Activated naive CD8-positive, alpha-beta T cell (primary cell): Measurements from ENCODE around the gene COQ8B.
A peak's percentile ranks its signal among the peaks of the same experiment; 100 is the strongest.

Source experiments
- H3K27ac Mint-ChIP-seq: one replicate; pipeline ENCODE4 v1.8.0; 2021; ENCODE audit warnings: mixed read lengths
- H3K27me3 Mint-ChIP-seq: one replicate; pipeline ENCODE4 v1.8.0; 2021; ENCODE audit warnings: mixed read lengths
- H3K36me3 Mint-ChIP-seq: one replicate; pipeline ENCODE4 v1.8.0; 2021; ENCODE audit warnings: mixed read lengths
- H3K4me1 Mint-ChIP-seq: one replicate; pipeline ENCODE4 v1.8.0; 2021; ENCODE audit warnings: low read depth, mixed read lengths
- H3K4me3 Mint-ChIP-seq: one replicate; pipeline ENCODE4 v1.8.0; 2021; ENCODE audit warnings: mild to moderate bottlenecking, mixed read lengths
- H3K9me3 Mint-ChIP-seq: one replicate; pipeline ENCODE4 v1.8.0; 2021; ENCODE audit warnings: low read depth, mixed read lengths

COQ8B gene

GRCh38 chr19:40750058-40750873 lies 33.6 kb upstream of the COQ8B start, which contains the start of gene ACTMAP:
ACTMAP (minus strand) TSS chr19:40750477; CDS start chr19:40749803, 674 bp downstream.
- no peaks in the 10 kb centered on the region for H3K27me3 Mint-ChIP-seq
- H3K4me3 Mint-ChIP-seq = peak within 1 kb of the TSS; percentile 99
- no peaks in the 10 kb centered on the region for H3K9me3 Mint-ChIP-seq
- H3K4me1 Mint-ChIP-seq = peaks cover 35% of the 10 kb centered on the region
- peak within 1 kb of the TSS; percentile 98 for H3K27ac Mint-ChIP-seq
- H3K36me3 Mint-ChIP-seq = peaks cover 15% of the 10 kb centered on the region

- no peaks in the 10 kb centered on the region for H3K27me3 Mint-ChIP-seq
- H3K9me3 Mint-ChIP-seq = no peaks in the 10 kb centered on the region
- H3K4me1 Mint-ChIP-seq = peaks cover 19% of the 10 kb centered on the region
- no peak overlapping the region for H3K27ac Mint-ChIP-seq
- peaks cover 8% of the 10 kb centered on the region for H3K36me3 Mint-ChIP-seq
- no peak overlapping the region for H3K4me3 Mint-ChIP-seq
Observed at GRCh38 chr19:40747536-40747935, 30.9 kb upstream of the COQ8B start.

- Mint-ChIP-seq H3K36me3 (no peaks in the 10 kb centered on the region), H3K9me3 (no peaks in the 10 kb centered on the region), H3K4me1 (peaks cover 12% of the 10 kb centered on the region), H3K27me3 (no peaks in the 10 kb centered on the region), H3K27ac (no peak overlapping the region), H3K4me3 (no peak overlapping the region)
Observed at GRCh38 chr19:40745402-40745780, 28.7 kb upstream of the COQ8B start.

GRCh38 chr19:40744554-40745401 lies 28.1 kb upstream of the COQ8B start:
- H3K4me3 Mint-ChIP-seq = no peak overlapping the region
- H3K9me3 Mint-ChIP-seq = no peaks in the 10 kb centered on the region
- no peak overlapping the region for H3K27ac Mint-ChIP-seq
- H3K27me3 Mint-ChIP-seq = no peaks in the 10 kb centered on the region
- peaks cover 6% of the 10 kb centered on the region for H3K4me1 Mint-ChIP-seq
- H3K36me3 Mint-ChIP-seq = no peaks in the 10 kb centered on the region

GRCh38 chr19:40743926-40744325 lies 27.2 kb upstream of the COQ8B start:
- H3K27me3 Mint-ChIP-seq = no peaks in the 10 kb centered on the region
- H3K27ac Mint-ChIP-seq = no peak overlapping the region
- no peaks in the 10 kb centered on the region for H3K9me3 Mint-ChIP-seq
- H3K4me1 Mint-ChIP-seq = peaks cover 2% of the 10 kb centered on the region
- H3K4me3 Mint-ChIP-seq = no peak overlapping the region
- H3K36me3 Mint-ChIP-seq = no peaks in the 10 kb centered on the region

GRCh38 chr19:40742886-40743285 lies 26.2 kb upstream of the COQ8B start:
- Mint-ChIP-seq H3K27me3 (no peaks in the 10 kb centered on the region), H3K36me3 (no peaks in the 10 kb centered on the region), H3K4me3 (no peak overlapping the region), H3K9me3 (no peaks in the 10 kb centered on the region), H3K4me1 (no peaks in the 10 kb centered on the region), H3K27ac (no peak overlapping the region)

GRCh38 chr19:40742477-40742876 lies 25.8 kb upstream of the COQ8B start:
- no peak overlapping the region for H3K4me3 Mint-ChIP-seq

GRCh38 chr19:40741527-40742390 lies 25.1 kb upstream of the COQ8B start:
- Mint-ChIP-seq H3K4me3 (no peak overlapping the region), H3K36me3 (peaks cover 2% of the 10 kb centered on the region), H3K27me3 (no peaks in the 10 kb centered on the region), H3K27ac (no peak overlapping the region), H3K9me3 (no peaks in the 10 kb centered on the region), H3K4me1 (no peaks in the 10 kb centered on the region)

More at GRCh38 chr19:40742477-40742876, 25.8 kb upstream of the COQ8B start:
- peaks cover 2% of the 10 kb centered on the region for H3K36me3 Mint-ChIP-seq
- no peaks in the 10 kb centered on the region for H3K9me3 Mint-ChIP-seq
- no peaks in the 10 kb centered on the region for H3K4me1 Mint-ChIP-seq
- H3K27me3 Mint-ChIP-seq = no peaks in the 10 kb centered on the region
- H3K27ac Mint-ChIP-seq = no peak overlapping the region

- no peaks in the 10 kb centered on the region for H3K27me3 Mint-ChIP-seq
- H3K4me3 Mint-ChIP-seq = no peak overlapping the region
- no peaks in the 10 kb centered on the region for H3K9me3 Mint-ChIP-seq
- no peaks in the 10 kb centered on the region for H3K4me1 Mint-ChIP-seq
- no peak overlapping the region for H3K27ac Mint-ChIP-seq
- peaks cover 2% of the 10 kb centered on the region for H3K36me3 Mint-ChIP-seq
Observed at GRCh38 chr19:40740747-40741146, 24.1 kb upstream of the COQ8B start.

GRCh38 chr19:40739871-40740703 lies 23.4 kb upstream of the COQ8B start:
- H3K27ac Mint-ChIP-seq = no peak overlapping the region
- H3K9me3 Mint-ChIP-seq = no peaks in the 10 kb centered on the region
- no peak overlapping the region for H3K4me3 Mint-ChIP-seq
- no peaks in the 10 kb centered on the region for H3K27me3 Mint-ChIP-seq
- H3K4me1 Mint-ChIP-seq = no peaks in the 10 kb centered on the region
- peaks cover 2% of the 10 kb centered on the region for H3K36me3 Mint-ChIP-seq

- peaks cover 4% of the 10 kb centered on the region for H3K36me3 Mint-ChIP-seq
- no peaks in the 10 kb centered on the region for H3K4me1 Mint-ChIP-seq
- no peaks in the 10 kb centered on the region for H3K27me3 Mint-ChIP-seq
- no peaks in the 10 kb centered on the region for H3K9me3 Mint-ChIP-seq
- H3K27ac Mint-ChIP-seq = no peak overlapping the region
- H3K4me3 Mint-ChIP-seq = no peak overlapping the region
Observed at GRCh38 chr19:40739030-40739839, 22.5 kb upstream of the COQ8B start.

- Mint-ChIP-seq H3K4me3 (no peak overlapping the region), H3K27me3 (no peaks in the 10 kb centered on the region), H3K9me3 (no peaks in the 10 kb centered on the region), H3K4me1 (no peaks in the 10 kb centered on the region), H3K36me3 (peaks cover 14% of the 10 kb centered on the region), H3K27ac (no peak overlapping the region)
Observed at GRCh38 chr19:40737102-40737644, 20.5 kb upstream of the COQ8B start.

GRCh38 chr19:40736661-40737060 lies 20.0 kb upstream of the COQ8B start:
- H3K27me3 Mint-ChIP-seq = no peaks in the 10 kb centered on the region
- no peaks in the 10 kb centered on the region for H3K9me3 Mint-ChIP-seq
- no peak overlapping the region for H3K27ac Mint-ChIP-seq
- no peak overlapping the region for H3K4me3 Mint-ChIP-seq
- peaks cover 14% of the 10 kb centered on the region for H3K36me3 Mint-ChIP-seq
- no peaks in the 10 kb centered on the region for H3K4me1 Mint-ChIP-seq
